OCI-M1 (cell line): ENCODE results near the gene NUP205.

ENCODE experiments used
- DNase-seq: peaks from one replicate; lab custom pipeline; 2025; lab: John Stamatoyannopoulos, UW

The NUP205 gene

GRCh38 chr7:135550196-135550595 is 7.5 kb upstream of the NUP205 start:
- DNase-seq = no peak

- DNase-seq = no peak
Measured at GRCh38 chr7:135552148-135552547, 5.6 kb upstream of the NUP205 start.

- peak; percentile 1 for DNase-seq
Measured at GRCh38 chr7:135553346-135553745, 4.4 kb upstream of the NUP205 start.

GRCh38 chr7:135558337-135558767 is 635 bp downstream of the NUP205 start:
- peak; percentile 83 for DNase-seq

- DNase-seq = no peak
Measured at GRCh38 chr7:135558881-135559280, 1.2 kb downstream of the NUP205 start.

GRCh38 chr7:135560631-135561030 is 2.9 kb downstream of the NUP205 start:
- no peak for DNase-seq

GRCh38 chr7:135562720-135563119 is 5.0 kb downstream of the NUP205 start:
- no peak for DNase-seq

- no peak for DNase-seq
Measured at GRCh38 chr7:135571834-135572233, 14.1 kb downstream of the NUP205 start.

GRCh38 chr7:135573541-135573940 is 15.8 kb downstream of the NUP205 start:
- no peak for DNase-seq

GRCh38 chr7:135575296-135575695 is 17.6 kb downstream of the NUP205 start:
- DNase-seq = no peak

GRCh38 chr7:135578569-135578968 is 20.9 kb downstream of the NUP205 start:
- DNase-seq = no peak

GRCh38 chr7:135584362-135585353 is 26.9 kb downstream of the NUP205 start:
- DNase-seq = no peak

- DNase-seq = no peak
Measured at GRCh38 chr7:135597181-135597925, 39.6 kb downstream of the NUP205 start.

GRCh38 chr7:135597926-135598305 is 40.2 kb downstream of the NUP205 start:
- no peak for DNase-seq

- no peak for DNase-seq
Measured at GRCh38 chr7:135599471-135599870, 41.8 kb downstream of the NUP205 start.

GRCh38 chr7:135600226-135600625 is 42.5 kb downstream of the NUP205 start:
- no peak for DNase-seq

- DNase-seq = no peak
Measured at GRCh38 chr7:135601182-135601581, 43.5 kb downstream of the NUP205 start.

- DNase-seq = no peak
Measured at GRCh38 chr7:135602304-135602703, 44.6 kb downstream of the NUP205 start.

GRCh38 chr7:135616136-135616535 is 58.4 kb downstream of the NUP205 start:
- no peak for DNase-seq

GRCh38 chr7:135617781-135618180 is 60.1 kb downstream of the NUP205 start:
- no peak for DNase-seq

- no peak for DNase-seq
Measured at GRCh38 chr7:135618510-135618909, 60.8 kb downstream of the NUP205 start.

GRCh38 chr7:135620447-135620846 is 62.7 kb downstream of the NUP205 start:
- DNase-seq = no peak
